Liver (tissue), 9 donors: Measurements from ENCODE around the gene RGS18. TPM values are rescaled to one million over a fixed set of nuclear protein-coding genes. Genes with fewer than 3 reads are reported as not detected.

Experiments
- DNase-seq: peaks from one replicate; pipeline ENCODE4 v3.0.0-alpha.2; 2017; ENCODE audit warnings: low spot score
- H3K27ac ChIP-seq, 2 donors: one replicate each; pipeline ENCODE4 v1.7.0; 2013; ENCODE audit warnings: inconsistent platforms in 2 of 2, low read length in 2 of 2, control low read depth in 1 of 2, low read depth in 1 of 2, mild to moderate bottlenecking in 1 of 2
- H3K27me3 ChIP-seq, 4 donors: one replicate each; pipeline versions ENCODE4 v1.6.1 to v1.7.0; 2013; ENCODE audit warnings: low read length in 3 of 4, inconsistent platforms in 1 of 4, mild to moderate bottlenecking in 1 of 4, moderate library complexity in 1 of 4; ENCODE audit not compliant: control insufficient read depth in 4 of 4, insufficient read depth in 4 of 4
- H3K36me3 ChIP-seq, 4 donors: one replicate each; pipeline versions ENCODE4 v1.6.1 to v1.7.0; 2013; ENCODE audit warnings: low read length in 3 of 4, mild to moderate bottlenecking in 3 of 4, low read depth in 1 of 4, moderate library complexity in 1 of 4; ENCODE audit not compliant: control insufficient read depth in 4 of 4, insufficient read depth in 3 of 4
- H3K4me1 ChIP-seq, 4 donors: one replicate each; pipeline versions ENCODE4 v1.6.1 to v1.7.0; 2013; ENCODE audit warnings: low read length in 3 of 4, mild to moderate bottlenecking in 3 of 4, moderate library complexity in 1 of 4; ENCODE audit not compliant: control insufficient read depth in 4 of 4, insufficient read depth in 4 of 4
- H3K4me3 ChIP-seq, 3 donors: one replicate each; pipeline versions ENCODE4 v1.6.1 to v1.7.0; 2013; ENCODE audit warnings: low read length in 3 of 3, control low read depth in 1 of 3, low read depth in 1 of 3, mild to moderate bottlenecking in 1 of 3
- H3K9ac ChIP-seq, 2 donors: one replicate each; pipeline ENCODE4 v1.7.0; 2013; ENCODE audit warnings: low read length in 2 of 2, mild to moderate bottlenecking in 2 of 2, moderate library complexity in 2 of 2, control low read depth in 1 of 2, low read depth in 1 of 2
- H3K9me3 ChIP-seq, 4 donors: one replicate each; pipeline versions ENCODE4 v1.6.1 to v1.7.0; 2013; ENCODE audit warnings: low read length in 3 of 4; ENCODE audit not compliant: control insufficient read depth in 4 of 4
- CTCF ChIP-seq: fragments of 150-350 bp; IDR thresholded peaks from 2 replicates; pipeline ENCODE4 v1.5.1; 2017; ENCODE audit warnings: improper control_type of control experiment, low read depth, low read length; ENCODE audit not compliant: missing input control
- FOXA1 ChIP-seq: IDR thresholded peaks from 2 replicates; pipeline ENCODE4 v1.6.1; 2016; ENCODE audit warnings: antibody characterized with exemption
- FOXA2 ChIP-seq: IDR thresholded peaks from 2 replicates; pipeline ENCODE4 v1.6.1; 2016; ENCODE audit warnings: antibody characterized with exemption
- GABPA ChIP-seq, 2 donors: IDR thresholded peaks in 1 of 2; conservative IDR thresholded peaks in 1 of 2; 2 replicates each; pipeline ENCODE4 v1.6.1; 2016; ENCODE audit warnings: antibody characterized with exemption in 2 of 2, mild to moderate bottlenecking in 1 of 2, moderate library complexity in 1 of 2
- HNF4A ChIP-seq, 2 donors: conservative IDR thresholded peaks; 2 replicates each; pipeline ENCODE4 v1.6.1; 2016; ENCODE audit warnings: antibody characterized with exemption in 2 of 2, mild to moderate bottlenecking in 2 of 2
- HNF4G ChIP-seq: IDR thresholded peaks from 2 replicates; pipeline ENCODE4 v1.6.1; 2016; ENCODE audit warnings: antibody characterized with exemption
- JUND ChIP-seq, 2 donors: IDR thresholded peaks; 2 replicates each; pipeline ENCODE4 v1.6.1; 2016; ENCODE audit warnings: antibody characterized with exemption in 2 of 2
- MAX ChIP-seq: IDR thresholded peaks from 2 replicates; pipeline ENCODE4 v1.6.1; 2016; ENCODE audit warnings: antibody characterized with exemption
- NR2F2 ChIP-seq: IDR thresholded peaks from 2 replicates; pipeline ENCODE4 v1.6.1; 2016; ENCODE audit warnings: antibody characterized with exemption
- RXRA ChIP-seq, 2 donors: IDR thresholded peaks; 2 replicates each; pipeline ENCODE4 v1.6.1; 2017 to 2018; ENCODE audit warnings: antibody characterized with exemption in 2 of 2, mild to moderate bottlenecking in 1 of 2
- SP1 ChIP-seq: IDR thresholded peaks from 2 replicates; pipeline ENCODE4 v1.6.1; 2018; ENCODE audit warnings: antibody characterized with exemption, mild to moderate bottlenecking
- YY1 ChIP-seq: IDR thresholded peaks from 2 replicates; pipeline ENCODE4 v1.6.1; 2016; ENCODE audit warnings: antibody characterized with exemption, mild to moderate bottlenecking
- ZBTB33 ChIP-seq: IDR thresholded peaks from 2 replicates; pipeline ENCODE4 v1.6.1; 2016; ENCODE audit warnings: antibody characterized with exemption
- WGBS: extraction: QIAGEN DNeasy Blood & Tissue Kit; methylation state at CpG from one replicate; pipeline ENCODE4 v1.1.7; 2013; 5-methylcytosine and 5-hydroxymethylcytosine counted together
- polyA plus RNA-seq, 2 donors: library from polyadenylated mRNA; stranded (reverse) in 1 of 2; unstranded in 1 of 2; fragments of 200-250 nt in 1 of 2; fragments of >200 nt in 1 of 2; fragmentation: Nextera tagmentation in 1 of 2; extraction: Ambion mirVana in 1 of 2; gene quantifications; one replicate each; pipeline versions ENCODE4 v1.2.1 to v1.2.3, GENCODE V29; 2013 to 2015
- total RNA-seq, 2 donors: library from RNA; depleted of rRNA; stranded (reverse); fragments of >200 nt; gene quantifications; one replicate each; pipeline ENCODE4 v1.2.3, GENCODE V29; 2014
- donor health status: healthy.
- donor health status: healthy.
- donor health status: healthy.
- donor health status: healthy.
- donor health status: healthy.

RGS18 gene
- total and polyA plus RNA-seq, 4 donors, result 1.0 to 11.1 (median 1.8) TPM

- H3K9me3 ChIP-seq, result no peaks in the 10 kb centered on the region
- H3K4me1 ChIP-seq, result no peaks in the 10 kb centered on the region
- TF ChIP-seq NR2F2, result no peak
- TF ChIP-seq GABPA (IDR thresholded peaks at IDR 0.05 in 1 of 2, conservative IDR thresholded peaks at IDR 0.05 in 1 of 2), result no peak
- TF ChIP-seq HNF4G, result no peak
- TF ChIP-seq ZBTB33, result no peak
- TF ChIP-seq YY1, result no peak
- no peak for TF ChIP-seq MAX
- no peak for TF ChIP-seq SP1
- no peak for TF ChIP-seq RXRA (IDR thresholded peaks at IDR 0.05)
- no peak for TF ChIP-seq FOXA2
- TF ChIP-seq JUND (IDR thresholded peaks at IDR 0.05), result no peak
- H3K27me3 ChIP-seq, result peaks cover 0 to under 1% (median 0%) of the 10 kb centered on the region in 4 donors
- no peaks in the 10 kb centered on the region for H3K36me3 ChIP-seq
- no peak overlapping the region for H3K4me3 ChIP-seq
- H3K27ac ChIP-seq, result no peak overlapping the region
- DNase-seq, result no peak
- WGBS, result 66% methylated on average over 3 of the region's 3 CpGs
- no peak overlapping the region for H3K9ac ChIP-seq
Measured at GRCh38 chr1:192171123-192171522, 12.9 kb downstream of the RGS18 start.

GRCh38 chr1:192175971-192176370 lies 17.7 kb downstream of the RGS18 start:
- no peaks in the 10 kb centered on the region for H3K36me3 ChIP-seq
- no peak overlapping the region for H3K27ac ChIP-seq
- H3K4me3 ChIP-seq, result no peak overlapping the region
- H3K9me3 ChIP-seq, result no peaks in the 10 kb centered on the region
- no peak overlapping the region for H3K9ac ChIP-seq
- H3K27me3 ChIP-seq, result peaks cover 0 to 2% (median 0%) of the 10 kb centered on the region in 4 donors
- 59% methylated on average over 2 of the region's 2 CpGs for WGBS
- no peak for DNase-seq
- TF ChIP-seq MAX (no peak), CTCF (no peak), HNF4A (conservative IDR thresholded peaks at IDR 0.05) (no peak), FOXA1 (no peak), YY1 (no peak), NR2F2 (no peak), FOXA2 (no peak), ZBTB33 (no peak)
- no peaks in the 10 kb centered on the region for H3K4me1 ChIP-seq
